HG02588 (cell line): ENCODE results near the gene TIMM13.
"Not testable (repeated sequence)": the region's sequence is repeated elsewhere in the genome, so short reads cannot be mapped to it uniquely, and the experiment has no call there.

Experiments
- ATAC-seq: cut with Tn5 transposase; IDR thresholded peaks from one replicate; pipeline ENCODE4 v1.9.1; 2021; ENCODE audit warnings: mild to moderate bottlenecking, moderate library complexity; ENCODE audit not compliant: unreplicated experiment

Gene TIMM13

DNA sequence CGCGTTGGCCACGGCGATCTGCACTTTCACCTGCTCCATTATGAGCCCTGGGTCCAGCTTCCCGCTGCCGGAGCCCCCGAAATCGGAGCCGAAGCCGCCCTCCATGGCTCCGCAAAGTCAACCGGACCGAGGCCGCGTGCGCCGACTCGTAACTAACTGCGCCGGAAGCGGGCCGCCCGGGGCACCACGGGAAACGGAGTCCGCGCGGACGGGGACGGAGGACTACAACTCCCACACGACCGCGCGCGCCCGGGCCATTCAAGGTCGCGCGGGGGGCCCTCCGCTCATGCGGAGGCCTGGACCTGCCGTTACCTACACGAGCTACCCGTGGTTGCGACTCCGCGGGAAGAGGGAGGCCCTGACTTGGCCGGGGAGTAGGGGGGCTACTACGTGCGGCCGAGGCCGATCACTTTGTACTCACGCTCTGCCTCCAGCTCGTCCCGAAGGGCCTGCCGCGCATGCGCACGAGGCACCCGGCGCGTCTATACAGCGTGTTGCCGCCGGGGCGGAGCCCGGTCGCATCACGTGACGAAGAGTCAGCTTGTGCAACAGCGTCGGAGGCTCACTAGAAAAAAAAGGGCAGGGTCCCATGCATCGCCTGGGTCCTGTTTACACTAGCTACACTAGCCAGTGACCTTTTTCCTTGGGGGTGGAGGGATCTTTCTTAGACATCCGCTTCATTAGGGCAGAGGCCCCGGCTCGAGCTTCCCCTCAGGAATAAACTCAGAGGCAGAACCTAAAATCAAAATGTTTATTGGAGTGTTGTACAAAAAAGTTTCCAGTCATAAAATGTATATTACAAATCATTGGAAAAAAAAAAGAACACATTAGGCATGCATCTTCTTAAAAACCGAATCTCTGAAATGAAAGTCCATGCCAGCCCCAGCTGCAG lies at the start of gene TIMM13:
Gene TIMM13, minus strand, starts transcription at position 158 of the 892 bp plus-strand sequence. Its CDS starts 53 bp downstream, at position 105.
- ATAC-seq, result peak; percentile 74

DNA sequence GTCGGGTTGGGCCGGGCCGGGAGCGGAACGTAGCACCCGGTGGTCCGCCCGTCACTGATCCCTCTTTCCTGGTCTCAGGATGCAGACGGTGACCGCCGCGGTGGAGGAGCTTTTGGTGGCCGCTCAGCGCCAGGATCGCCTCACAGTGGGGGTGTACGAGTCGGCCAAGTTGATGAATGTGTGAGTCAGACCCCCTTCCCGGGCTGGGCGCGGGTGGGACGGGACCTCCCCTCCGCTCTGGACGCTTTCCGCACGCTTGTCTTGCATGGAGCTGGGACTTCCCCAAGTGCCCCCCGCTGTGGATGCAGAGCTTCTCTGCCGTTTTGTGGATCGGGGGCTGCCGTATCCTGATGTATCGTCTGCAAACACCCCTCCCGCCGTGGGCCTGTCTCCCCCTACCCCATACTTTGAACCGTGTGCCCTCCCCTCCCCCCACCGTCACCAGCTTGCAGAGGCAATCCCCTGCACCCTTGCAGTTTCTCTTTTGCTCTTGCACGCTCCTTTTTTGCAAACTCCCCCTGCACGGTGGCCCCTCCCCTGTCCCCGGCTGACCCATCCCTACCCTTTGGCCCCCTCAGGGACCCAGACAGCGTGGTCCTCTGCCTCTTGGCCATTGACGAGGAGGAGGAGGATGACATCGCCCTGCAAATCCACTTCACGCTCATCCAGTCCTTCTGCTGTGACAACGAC lies 49.2 kb upstream of the TIMM13 start:
- ATAC-seq, result peak; percentile 9

DNA sequence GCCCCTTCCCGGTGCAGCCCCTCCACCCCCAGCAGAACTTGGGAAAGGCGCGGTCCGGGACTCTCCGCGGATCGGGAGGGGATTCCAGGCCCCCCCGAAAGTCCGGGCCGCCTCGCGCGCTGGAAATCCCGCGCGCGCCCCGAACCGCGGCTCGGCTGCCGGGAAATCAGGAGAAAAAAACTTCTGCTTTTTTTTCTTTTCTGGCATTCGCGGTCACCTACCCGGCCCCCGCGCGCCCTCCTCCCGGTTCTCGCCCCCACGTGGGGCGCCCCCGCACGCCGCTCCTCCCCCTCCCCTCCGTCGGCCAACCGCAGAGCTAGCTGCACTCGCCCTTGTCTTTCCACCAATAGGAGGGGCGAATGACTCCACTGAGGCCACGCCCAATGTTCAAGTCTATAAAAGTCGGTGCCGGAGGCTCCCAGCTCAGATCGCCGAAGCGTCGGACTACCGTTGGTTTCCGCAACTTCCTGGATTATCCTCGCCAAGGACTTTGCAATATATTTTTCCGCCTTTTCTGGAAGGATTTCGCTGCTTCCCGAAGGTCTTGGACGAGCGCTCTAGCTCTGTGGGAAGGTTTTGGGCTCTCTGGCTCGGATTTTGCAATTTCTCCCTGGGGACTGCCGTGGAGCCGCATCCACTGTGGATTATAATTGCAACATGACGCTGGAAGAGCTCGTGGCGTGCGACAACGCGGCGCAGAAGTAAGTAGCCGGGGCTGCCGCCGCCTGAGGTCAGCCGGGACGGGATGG lies 48.5 kb upstream of the TIMM13 start, which contains the start of gene GADD45B:
Gene GADD45B, plus strand, starts transcription at position 426 of the 749 bp plus-strand sequence. Its CDS starts 232 bp downstream, at position 658.
- peak; percentile 43 for ATAC-seq

DNA sequence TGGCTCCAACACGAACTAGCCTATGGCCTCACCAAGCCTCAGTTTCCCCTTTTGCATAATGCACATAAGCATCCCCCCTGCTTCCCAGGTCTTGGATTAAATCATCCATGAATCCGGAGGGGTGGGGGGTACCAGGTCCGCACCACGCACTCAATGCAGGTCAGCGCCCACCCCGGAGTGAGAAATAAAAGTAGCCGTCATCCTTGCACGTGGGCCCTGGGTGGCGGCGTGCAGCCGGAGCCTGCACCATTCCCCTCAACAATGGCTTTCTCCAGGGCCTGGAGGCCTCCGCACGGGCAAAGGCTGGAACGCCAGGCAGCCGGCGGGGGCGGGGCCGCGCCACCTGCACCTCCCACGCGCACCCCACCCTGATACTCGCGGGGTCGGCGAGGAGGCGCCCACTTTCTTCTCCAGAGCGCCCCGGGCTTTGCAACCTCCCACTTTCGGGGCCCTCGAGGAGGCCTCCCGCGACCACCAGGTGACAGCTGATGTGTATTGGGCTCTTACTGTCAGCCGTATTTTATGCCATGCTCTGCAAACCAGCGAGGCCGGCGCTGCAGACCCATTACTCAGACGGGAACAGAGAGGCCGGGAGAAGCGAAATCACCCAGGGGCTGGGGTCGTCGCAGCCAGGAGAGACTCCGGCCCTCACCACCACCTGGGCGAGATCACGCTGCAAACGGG lies 47.8 kb upstream of the TIMM13 start:
- peak; percentile 8 for ATAC-seq

DNA sequence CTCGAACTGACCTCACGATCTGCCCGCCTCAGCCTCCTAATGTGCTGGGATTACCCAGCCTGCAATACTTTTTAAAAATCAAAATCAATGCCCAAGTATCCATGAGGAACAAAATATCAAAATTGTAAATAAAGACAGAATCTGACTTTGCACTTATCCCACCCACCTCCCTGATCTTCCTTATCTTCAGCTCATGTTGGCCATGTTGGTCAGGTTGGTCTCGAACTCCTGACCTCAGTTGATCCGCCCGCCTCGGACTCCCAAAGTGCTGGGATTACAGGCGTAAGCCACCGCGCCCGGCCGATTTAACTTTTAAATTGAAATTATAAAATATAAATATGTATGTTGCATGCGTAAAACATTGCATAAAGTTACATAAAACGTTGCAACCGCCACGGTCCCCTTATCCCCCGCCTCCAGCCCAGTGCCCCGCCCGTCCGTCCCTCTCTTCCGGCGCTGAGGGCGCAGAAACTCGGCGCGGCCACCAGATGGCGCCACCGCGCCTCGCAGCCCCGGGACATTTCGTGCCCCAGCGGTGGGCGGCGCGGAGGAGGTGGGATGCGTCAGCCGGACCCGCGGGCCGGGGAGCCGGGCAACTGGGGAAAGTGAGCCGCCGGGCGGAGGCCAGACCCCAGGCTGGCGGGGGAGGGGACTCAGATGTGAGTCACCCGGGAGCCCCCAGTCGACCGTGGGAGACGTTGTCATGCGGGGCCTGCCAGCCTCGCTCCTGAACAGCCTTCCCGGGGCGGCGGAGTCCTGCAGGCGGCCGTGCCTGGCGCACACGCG lies 47.0 kb upstream of the TIMM13 start:
- ATAC-seq, result peak; percentile 32

DNA sequence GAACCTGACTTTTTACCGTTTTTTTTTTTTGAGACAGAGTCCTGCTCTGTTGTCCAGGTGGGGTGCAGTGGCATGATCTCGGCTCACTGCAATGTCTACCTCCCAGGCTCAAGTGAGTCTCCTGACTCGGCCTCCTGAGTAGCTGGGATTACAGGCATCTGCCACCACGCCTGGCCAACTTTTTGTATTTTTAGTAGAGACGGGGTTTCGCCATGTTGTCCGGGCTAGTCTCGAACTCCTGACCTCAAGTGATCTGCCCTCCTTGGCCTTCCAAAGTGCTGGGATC lies 42.5 kb upstream of the TIMM13 start:
- not testable (repeated sequence) for ATAC-seq

DNA sequence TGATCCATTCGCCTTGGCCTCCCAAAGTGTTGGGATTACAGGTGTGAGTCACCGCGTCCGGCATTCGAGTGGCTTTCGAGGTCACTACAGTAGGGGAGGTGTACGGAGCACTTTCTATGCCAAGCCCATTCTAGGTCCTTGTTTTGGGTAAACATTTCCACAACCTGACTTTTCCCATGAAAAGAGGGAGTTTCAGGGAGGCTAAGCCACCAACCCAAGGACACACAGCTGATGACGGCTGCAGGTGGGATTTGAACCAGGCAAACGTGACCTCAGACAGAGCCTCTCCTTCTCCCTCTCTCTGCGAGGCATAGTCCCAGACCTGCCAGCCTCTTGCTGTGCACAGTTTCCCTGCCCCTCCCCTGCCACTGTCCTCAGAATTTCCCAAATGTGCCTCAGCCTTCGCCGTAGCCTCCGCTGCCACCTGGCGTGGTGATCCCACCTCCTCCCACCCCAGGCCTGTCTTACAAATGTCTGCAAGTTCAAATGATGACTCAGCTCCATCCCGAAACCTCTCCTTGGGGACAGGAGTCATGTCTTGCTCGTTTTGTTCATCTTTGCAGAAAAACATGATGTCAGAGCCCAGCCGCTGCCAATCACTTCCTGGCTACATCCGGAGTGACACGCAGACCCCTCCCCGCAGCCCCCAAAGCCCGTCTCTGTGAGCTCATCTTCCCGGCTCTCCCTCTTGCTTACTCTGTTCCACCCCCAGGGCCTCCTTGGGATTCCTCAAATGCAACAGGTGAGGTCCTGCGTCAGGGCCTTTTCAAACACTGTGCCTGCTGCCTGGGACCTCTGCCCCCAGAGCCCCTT lies 41.9 kb upstream of the TIMM13 start:
- ATAC-seq, result no peak

DNA sequence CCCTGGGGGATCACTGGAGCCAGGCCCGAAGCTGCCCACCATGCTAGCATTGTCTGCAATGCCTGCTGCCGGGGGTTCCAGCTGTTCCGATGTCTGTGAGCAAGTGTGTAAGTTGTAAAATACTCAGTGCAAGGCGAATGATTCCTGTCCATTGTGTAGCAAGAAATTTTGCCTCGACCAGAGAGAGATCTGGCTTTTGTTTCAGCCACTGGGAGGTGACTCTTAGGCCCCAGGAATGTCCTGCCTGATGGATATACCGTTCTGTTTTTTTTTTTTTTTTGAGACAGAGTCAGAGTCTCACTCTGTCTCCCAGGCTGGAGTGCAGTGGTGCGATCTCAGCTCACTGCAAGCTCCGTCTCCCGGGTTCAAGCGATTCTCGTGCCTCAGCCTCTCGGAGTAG lies 41.2 kb upstream of the TIMM13 start:
- no peak for ATAC-seq

DNA sequence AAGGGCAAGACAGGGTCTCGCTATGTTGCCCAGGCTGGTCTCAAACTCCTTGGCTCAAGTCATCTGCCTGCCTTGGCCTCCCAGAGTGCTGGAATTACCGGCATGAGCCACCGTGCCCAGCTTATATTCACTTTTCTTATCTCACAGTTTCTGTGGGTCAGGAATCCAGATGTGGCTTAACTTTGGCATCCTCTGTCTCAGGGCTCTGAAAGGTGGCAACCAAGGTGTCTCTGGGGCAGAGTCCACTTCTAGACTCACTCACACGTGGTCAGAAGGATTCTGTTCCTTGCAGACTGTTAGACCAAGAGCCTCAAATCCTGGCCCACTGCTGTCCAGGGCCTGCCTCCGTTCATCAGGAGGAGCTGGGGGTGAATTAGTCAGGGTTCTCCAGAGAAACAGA lies 37.0 kb upstream of the TIMM13 start:
- no peak for ATAC-seq

DNA sequence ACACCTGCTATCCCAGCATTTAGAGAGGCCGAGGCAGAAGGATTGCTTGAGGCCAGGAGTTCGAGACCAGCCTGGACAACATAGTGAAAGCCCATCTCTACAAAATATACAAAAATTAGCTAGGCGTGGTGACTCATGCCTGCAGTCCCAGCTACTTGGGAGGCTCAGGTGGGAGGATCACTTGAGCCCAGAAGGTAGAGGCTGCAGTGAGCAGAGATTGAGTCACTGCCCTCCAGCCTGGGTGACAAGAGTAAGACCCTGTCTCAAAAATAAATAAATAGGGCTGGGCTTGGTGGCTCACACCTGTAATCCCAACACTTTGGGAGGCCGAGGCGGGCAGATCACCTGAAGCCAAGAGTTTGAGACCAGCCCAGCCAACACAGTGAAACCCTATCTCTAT lies 36.3 kb upstream of the TIMM13 start:
- not testable (repeated sequence) for ATAC-seq

DNA sequence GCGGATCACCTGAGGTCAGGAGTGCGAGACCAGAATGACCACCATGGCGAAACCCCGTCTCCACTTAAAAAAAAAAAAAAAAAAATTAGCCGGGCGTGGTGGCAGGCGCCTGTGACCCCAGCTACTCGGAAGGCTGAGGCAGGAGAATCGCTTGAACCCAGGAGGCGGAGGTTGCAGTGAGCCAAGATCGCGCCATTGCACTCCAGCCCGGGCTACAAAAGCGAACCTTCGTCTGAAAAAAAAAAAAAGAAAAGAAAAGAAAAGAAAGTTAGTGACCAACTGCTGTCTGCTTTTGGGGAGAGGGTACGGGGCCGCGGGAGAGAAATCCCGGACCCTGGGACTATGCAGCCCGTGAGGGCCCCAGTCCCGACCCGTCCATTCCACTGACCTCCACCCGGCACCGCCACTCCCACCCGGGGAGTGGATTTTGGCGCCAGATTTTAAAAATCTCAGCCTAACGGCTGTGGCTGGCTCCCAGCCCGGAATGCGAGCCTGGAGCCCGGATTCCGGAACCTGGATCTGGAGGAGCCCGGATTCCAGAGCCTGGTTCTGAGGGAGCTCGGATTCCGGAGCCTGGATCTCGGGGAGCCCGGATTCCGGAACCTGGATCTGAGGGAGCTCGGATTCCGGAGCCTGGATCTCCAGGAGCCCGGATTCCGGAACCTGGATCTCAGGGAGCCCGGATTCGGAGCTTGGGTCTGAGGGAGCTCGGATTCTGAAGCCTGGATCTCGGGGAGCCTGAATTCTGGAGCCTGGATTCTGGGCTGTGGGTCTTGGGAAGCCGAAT lies 35.4 kb upstream of the TIMM13 start:
- ATAC-seq, result no peak

DNA sequence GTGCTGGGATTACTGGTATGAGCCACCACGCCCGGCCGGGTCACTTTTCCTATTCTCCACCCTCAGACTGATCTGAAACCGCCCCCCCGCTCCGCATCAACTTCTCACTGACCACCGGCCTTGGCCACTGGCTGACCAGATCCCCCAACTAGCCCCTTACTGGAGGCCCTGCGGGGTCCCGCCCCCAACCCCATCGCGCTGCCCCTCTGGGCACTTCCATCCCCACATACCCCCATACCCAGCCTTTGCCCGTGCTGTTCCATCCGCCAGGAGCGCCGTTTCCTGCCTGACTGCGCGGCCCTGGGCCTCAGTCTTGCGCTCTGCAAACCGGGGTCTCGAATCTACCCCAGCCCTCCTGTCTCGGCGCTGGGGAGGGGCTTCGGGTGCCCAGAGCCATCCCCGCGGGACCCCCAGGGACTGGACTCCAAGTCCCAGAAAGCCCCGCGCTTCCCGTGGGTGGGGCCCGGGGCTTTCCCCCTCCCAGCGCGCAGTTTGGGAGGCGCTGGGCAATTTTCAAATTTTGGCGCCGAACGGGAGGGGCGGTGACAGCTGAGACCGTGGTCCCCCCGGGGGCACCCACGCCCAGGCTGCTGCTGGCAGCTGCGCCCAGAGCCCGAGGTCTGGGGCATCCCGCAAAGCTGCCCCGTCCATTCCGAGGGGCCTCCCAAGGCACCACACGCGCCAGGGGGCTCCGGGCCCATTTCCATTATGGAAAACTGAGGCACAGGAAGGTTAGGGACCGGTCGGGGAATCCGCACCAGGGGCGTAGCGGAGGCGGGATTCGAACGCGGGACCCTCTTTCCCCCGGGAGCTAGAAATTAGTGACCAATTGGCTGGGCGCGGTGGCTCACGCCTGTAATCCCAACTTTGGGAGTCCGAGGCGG lies 34.6 kb upstream of the TIMM13 start:
- ATAC-seq, result no peak

DNA sequence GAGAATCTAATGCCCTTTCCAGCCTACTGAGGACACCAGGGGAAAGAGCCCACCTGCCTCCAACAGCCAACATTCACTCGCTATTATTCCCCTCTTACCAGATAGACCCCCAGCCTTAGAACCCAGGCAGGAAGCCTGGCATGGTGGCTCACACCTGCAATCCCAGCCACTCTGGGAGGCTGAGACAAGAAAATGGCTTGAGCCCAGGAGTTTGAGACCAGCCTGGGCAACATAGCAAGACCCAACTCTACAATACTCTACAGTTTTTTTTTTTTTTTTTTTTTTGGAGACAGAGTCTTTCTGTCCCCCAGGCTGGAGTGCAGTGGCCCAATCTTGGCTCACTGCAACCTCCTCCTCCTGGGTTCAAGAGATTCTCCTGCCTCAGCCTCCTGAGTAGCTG lies 32.9 kb upstream of the TIMM13 start:
- no peak for ATAC-seq

DNA sequence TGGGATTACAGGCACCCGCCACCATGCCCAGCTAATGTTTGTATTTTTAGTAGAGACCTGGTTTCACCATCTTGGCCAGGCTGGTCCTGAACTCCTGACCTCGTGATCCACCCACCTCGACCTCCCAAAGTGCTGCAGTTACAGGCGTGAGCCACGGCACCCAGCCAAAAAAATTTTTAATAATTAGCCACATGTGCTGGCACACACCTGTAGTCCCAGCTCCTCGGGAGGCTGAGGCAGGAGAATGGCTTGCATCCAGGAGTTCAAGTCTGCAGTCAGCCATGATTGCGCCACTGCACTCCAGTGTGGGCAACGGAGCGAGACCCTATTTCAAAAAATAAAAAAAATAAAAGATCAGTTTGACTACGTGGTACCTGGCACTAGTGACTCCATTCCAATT lies 31.4 kb upstream of the TIMM13 start:
- ATAC-seq, result not testable (repeated sequence)

DNA sequence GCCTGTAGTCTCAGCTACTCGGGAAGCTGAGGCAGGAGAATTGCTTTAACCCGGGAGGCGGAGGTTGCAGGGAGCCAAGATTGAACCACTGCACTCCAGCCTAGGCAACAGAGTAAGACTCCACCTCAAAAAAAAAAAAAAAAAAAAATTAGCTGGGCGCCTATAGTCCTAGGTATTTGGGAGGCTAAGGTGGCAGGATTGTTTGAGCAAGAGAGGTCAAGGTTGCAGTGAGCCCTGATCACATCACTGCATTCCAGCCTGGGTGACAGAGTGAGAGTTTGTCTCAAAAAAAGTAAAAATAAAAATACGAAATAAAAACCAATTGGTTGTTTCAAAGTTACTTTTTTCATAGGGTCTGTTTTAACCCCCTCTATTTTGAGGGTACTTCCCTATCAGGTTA lies 30.7 kb upstream of the TIMM13 start:
- no peak for ATAC-seq

DNA sequence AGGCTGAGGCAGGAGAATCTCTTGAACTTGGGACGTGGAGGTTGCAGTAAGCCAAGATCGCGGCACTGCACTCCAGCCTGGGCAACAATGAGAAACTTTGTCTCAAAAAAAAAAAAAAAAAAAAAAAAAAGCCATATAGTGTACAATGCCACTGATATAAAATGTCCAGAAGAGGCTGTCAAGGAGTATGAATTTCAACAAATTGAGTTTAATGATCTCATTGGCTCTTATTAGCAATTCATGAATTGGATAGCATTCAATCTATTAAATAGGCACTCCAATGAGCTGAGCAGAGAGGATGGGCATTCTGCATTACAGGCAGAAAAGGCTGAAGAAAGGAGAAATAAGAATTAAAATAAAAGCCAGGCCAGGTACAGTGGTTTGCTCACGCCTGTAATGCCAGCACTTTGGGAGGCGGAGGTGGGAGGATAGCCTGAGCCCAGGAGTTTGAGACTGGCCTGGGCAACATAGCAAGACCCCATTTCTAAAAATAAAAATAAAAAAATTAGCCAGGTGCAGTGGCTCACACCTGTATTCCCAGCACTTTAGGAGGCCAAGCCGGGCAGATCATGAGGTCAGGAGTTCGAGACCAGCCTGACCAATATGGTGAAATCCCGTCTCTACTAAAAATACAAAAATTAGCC lies 30.1 kb upstream of the TIMM13 start:
- ATAC-seq, result no peak
